HCT116 (cell line): ENCODE data around the gene PCYT1B.

Source experiments
- CEBPB ChIP-seq: IDR thresholded peaks from 2 replicates; pipeline ENCODE4 v1.6.1; 2012; ENCODE audit warnings: low read depth
- ELF1 ChIP-seq: IDR thresholded peaks from 2 replicates; pipeline ENCODE4 v1.6.1; 2012; ENCODE audit warnings: low read depth, borderline replicate concordance
- EZH2phosphoT487 ChIP-seq: fragments of 200-600 bp; IDR thresholded peaks from 2 replicates; pipeline ENCODE4 v1.6.1; 2018; ENCODE audit warnings: antibody characterized with exemption, borderline replicate concordance
- POLR2AphosphoS5 ChIP-seq: IDR thresholded peaks from 2 replicates; pipeline ENCODE4 v1.6.1; 2011; ENCODE audit warnings: mild to moderate bottlenecking, low read depth, low read length, moderate library complexity
- RAD21 ChIP-seq: IDR thresholded peaks from 2 replicates; pipeline ENCODE4 v1.6.1; 2012; ENCODE audit warnings: low read depth, mild to moderate bottlenecking
- SIN3A ChIP-seq: IDR thresholded peaks from 2 replicates; pipeline ENCODE4 v1.6.1; 2012; ENCODE audit warnings: low read depth
- TCF7L2 ChIP-seq: IDR thresholded peaks from 2 replicates; pipeline ENCODE4 v1.7.0; 2011; ENCODE audit warnings: borderline replicate concordance, inconsistent platforms; ENCODE audit not compliant: insufficient read depth, insufficient read length; ENCODE audit errors: extremely low read depth
- ZFX ChIP-seq: fragments of 450-650 bp; IDR thresholded peaks from 2 replicates; pipeline ENCODE4 v1.6.1; 2017
- TF ChIP-seq, protein P1 (sequence below), 3 experiments: fragments of 200-600 bp in 1 of 3; sonication (generic) in 1 of 3; IDR thresholded peaks in 2 of 3; conservative IDR thresholded peaks in 1 of 3; 2 replicates each; pipeline ENCODE4 v1.5.1; 2012 to 2017; ENCODE audit warnings: low read depth in 2 of 3, low read length in 2 of 3, antibody characterized with exemption in 1 of 3, borderline replicate concordance in 1 of 3, control low read depth in 1 of 3, mild to moderate bottlenecking in 1 of 3, mixed read lengths in 1 of 3, mixed run types in 1 of 3, moderate library complexity in 1 of 3; ENCODE audit not compliant: insufficient read depth in 1 of 3
- TF ChIP-seq, protein P2 (sequence below): IDR thresholded peaks from 2 replicates; pipeline ENCODE4 v1.6.1; 2012; ENCODE audit warnings: low read depth

DNA sequence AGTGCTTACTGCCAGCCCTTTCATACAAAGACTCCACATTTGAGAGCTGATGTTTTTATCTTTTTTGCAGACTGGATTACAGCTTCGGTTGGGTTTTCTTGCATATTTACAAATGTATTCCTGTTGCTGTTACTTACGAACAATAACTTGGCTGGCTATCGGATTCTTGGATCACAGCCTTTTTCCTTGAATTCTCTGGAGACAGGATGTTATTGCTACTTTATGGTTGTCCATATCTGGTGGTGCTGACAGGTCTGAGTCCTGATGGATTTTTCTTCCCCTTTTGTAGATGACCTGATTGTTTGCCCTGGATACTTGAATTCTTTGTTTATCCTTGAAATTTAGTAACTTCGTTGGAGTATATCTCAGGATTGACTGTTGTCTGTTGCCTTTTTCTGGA lies 104.4 kb downstream of the PCYT1B start:
- no peak for TF ChIP-seq CEBPB
- no peak for TF ChIP-seq POLR2AphosphoS5
- no peak for TF ChIP-seq ELF1
- TF ChIP-seq, protein P1, sequence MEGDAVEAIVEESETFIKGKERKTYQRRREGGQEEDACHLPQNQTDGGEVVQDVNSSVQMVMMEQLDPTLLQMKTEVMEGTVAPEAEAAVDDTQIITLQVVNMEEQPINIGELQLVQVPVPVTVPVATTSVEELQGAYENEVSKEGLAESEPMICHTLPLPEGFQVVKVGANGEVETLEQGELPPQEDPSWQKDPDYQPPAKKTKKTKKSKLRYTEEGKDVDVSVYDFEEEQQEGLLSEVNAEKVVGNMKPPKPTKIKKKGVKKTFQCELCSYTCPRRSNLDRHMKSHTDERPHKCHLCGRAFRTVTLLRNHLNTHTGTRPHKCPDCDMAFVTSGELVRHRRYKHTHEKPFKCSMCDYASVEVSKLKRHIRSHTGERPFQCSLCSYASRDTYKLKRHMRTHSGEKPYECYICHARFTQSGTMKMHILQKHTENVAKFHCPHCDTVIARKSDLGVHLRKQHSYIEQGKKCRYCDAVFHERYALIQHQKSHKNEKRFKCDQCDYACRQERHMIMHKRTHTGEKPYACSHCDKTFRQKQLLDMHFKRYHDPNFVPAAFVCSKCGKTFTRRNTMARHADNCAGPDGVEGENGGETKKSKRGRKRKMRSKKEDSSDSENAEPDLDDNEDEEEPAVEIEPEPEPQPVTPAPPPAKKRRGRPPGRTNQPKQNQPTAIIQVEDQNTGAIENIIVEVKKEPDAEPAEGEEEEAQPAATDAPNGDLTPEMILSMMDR (IDR thresholded peaks at IDR 0.05 in 2 of 3, conservative IDR thresholded peaks at IDR 0.05 in 1 of 3; ENCODE audit: borderline replicate concordance in 1 of 3, insufficient read depth in 1 of 3, low read depth in 2 of 3, low read length in 2 of 3) = no peak
- no peak for TF ChIP-seq RAD21
- no peak for TF ChIP-seq TCF7L2
- no peak for TF ChIP-seq EZH2phosphoT487
- TF ChIP-seq, protein P2, sequence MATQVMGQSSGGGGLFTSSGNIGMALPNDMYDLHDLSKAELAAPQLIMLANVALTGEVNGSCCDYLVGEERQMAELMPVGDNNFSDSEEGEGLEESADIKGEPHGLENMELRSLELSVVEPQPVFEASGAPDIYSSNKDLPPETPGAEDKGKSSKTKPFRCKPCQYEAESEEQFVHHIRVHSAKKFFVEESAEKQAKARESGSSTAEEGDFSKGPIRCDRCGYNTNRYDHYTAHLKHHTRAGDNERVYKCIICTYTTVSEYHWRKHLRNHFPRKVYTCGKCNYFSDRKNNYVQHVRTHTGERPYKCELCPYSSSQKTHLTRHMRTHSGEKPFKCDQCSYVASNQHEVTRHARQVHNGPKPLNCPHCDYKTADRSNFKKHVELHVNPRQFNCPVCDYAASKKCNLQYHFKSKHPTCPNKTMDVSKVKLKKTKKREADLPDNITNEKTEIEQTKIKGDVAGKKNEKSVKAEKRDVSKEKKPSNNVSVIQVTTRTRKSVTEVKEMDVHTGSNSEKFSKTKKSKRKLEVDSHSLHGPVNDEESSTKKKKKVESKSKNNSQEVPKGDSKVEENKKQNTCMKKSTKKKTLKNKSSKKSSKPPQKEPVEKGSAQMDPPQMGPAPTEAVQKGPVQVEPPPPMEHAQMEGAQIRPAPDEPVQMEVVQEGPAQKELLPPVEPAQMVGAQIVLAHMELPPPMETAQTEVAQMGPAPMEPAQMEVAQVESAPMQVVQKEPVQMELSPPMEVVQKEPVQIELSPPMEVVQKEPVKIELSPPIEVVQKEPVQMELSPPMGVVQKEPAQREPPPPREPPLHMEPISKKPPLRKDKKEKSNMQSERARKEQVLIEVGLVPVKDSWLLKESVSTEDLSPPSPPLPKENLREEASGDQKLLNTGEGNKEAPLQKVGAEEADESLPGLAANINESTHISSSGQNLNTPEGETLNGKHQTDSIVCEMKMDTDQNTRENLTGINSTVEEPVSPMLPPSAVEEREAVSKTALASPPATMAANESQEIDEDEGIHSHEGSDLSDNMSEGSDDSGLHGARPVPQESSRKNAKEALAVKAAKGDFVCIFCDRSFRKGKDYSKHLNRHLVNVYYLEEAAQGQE = no peak
- TF ChIP-seq SIN3A = no peak
- no peak for TF ChIP-seq ZFX
